Loucy (cell line): Measurements from ENCODE around the gene RSPO4.

ENCODE experiments used
- EZH2phosphoT487 ChIP-seq: fragments of 200-600 bp; IDR thresholded peaks from 2 replicates; pipeline ENCODE4 v1.6.1; 2018; ENCODE audit warnings: antibody characterized with exemption, mild to moderate bottlenecking, moderate library complexity, borderline replicate concordance
- TF ChIP-seq, protein P1 (sequence below): fragments of 200-600 bp; sonication (generic); conservative IDR thresholded peaks from 2 replicates; pipeline ENCODE4 v1.5.1; 2014; ENCODE audit warnings: mild to moderate bottlenecking, antibody characterized with exemption, low read length

DNA sequence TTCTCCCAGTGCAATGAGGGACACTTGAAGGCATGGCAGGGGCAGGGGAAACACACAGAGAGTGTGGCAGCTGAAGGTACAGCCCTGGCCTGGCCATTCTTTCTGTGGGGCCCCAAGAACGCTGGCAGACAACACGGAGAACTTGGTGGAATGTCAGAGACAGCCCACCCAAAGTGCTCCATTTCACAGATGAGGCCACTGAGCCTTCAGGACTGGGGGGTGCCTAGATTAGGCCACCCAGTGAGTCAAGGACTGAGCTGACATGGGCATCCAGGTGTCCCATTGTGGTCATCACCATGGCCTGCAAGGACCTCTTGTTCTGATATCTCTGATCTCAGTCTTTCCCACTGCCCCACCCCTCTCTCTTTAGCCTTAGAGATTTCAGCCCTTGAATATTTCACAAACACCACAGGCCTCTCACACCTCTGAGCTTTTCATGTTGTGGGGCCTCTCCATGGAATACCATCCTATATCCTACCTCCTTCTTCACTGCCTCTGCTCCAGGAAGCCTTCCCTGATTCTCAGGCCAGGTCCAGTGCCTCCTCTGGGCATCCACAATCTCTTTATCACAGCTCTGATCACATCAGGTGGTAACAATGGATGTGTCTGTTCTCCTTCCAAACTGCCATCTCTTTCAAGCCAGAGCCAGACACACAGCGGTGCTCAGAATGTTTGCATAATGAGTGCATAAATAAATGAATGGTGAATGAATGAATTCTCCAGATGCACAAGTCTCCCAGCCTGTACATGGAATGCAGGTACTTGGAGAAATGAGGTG is 2.0 kb upstream of the RSPO4 start:
- TF ChIP-seq, protein P1, sequence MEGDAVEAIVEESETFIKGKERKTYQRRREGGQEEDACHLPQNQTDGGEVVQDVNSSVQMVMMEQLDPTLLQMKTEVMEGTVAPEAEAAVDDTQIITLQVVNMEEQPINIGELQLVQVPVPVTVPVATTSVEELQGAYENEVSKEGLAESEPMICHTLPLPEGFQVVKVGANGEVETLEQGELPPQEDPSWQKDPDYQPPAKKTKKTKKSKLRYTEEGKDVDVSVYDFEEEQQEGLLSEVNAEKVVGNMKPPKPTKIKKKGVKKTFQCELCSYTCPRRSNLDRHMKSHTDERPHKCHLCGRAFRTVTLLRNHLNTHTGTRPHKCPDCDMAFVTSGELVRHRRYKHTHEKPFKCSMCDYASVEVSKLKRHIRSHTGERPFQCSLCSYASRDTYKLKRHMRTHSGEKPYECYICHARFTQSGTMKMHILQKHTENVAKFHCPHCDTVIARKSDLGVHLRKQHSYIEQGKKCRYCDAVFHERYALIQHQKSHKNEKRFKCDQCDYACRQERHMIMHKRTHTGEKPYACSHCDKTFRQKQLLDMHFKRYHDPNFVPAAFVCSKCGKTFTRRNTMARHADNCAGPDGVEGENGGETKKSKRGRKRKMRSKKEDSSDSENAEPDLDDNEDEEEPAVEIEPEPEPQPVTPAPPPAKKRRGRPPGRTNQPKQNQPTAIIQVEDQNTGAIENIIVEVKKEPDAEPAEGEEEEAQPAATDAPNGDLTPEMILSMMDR = no peak
- TF ChIP-seq EZH2phosphoT487 = no peak
